IMR-90 (cell line): ENCODE measurements around the gene MDH1B. TPM values are rescaled to one million over a fixed set of nuclear protein-coding genes. Genes with fewer than 3 reads are reported as not detected.

Experiments
- ATAC-seq: fragments of 200-7000 bp; cut with Tn5 transposase; 2 replicates; pipeline ENCODE4 v1.9.1; 2020; ENCODE audit warnings: low read depth, mild to moderate bottlenecking, moderate library complexity
- BruUV-seq: library from RNA; stranded (reverse); fragments of 400-500 nt; replicated peaks from 2 replicates; lab custom pipeline; 2021; lab: Mats Ljungman, UMichigan
- CTCF ChIA-PET: fragments of 300-600 bp; formaldehyde crosslinking; extraction: SDS; loops from one replicate; lab custom pipeline; 2021; ENCODE audit warnings: antibody characterized with exemption; lab: Yijun Ruan, JAX
- POLR2A ChIA-PET: fragments of 300-600 bp; sonication (Branson Sonifier 250); formaldehyde crosslinking; loops from one replicate; lab custom pipeline; 2022; ENCODE audit warnings: antibody characterized with exemption; ENCODE audit not compliant: unreplicated experiment; lab: Charles Lee
- DNase-seq: peaks from one replicate; pipeline ENCODE4 v3.0.0; 2013
- H2AFZ ChIP-seq: replicated peaks from 2 replicates; pipeline ENCODE3; 2013; ENCODE audit warnings: low read length, mild to moderate bottlenecking; ENCODE audit not compliant: poor library complexity
- H2AK5ac ChIP-seq: 2 replicates; pipeline ENCODE4 v1.6.1; 2013; ENCODE audit warnings: low read depth, low read length, inconsistent platforms
- H2AK9ac ChIP-seq: replicated peaks from 2 replicates; pipeline ENCODE3; 2013; ENCODE audit warnings: mild to moderate bottlenecking, low read depth, low read length, moderate library complexity; ENCODE audit not compliant: poor library complexity
- H2BK120ac ChIP-seq: 2 replicates; pipeline ENCODE4 v1.6.1; 2013; ENCODE audit warnings: low read depth, low read length, inconsistent platforms
- H2BK15ac ChIP-seq: 3 replicates; pipeline ENCODE4 v1.6.1; 2013; ENCODE audit warnings: low read depth, low read length, inconsistent platforms
- H2BK20ac ChIP-seq: 2 replicates; pipeline ENCODE4 v1.6.1; 2013; ENCODE audit warnings: low read depth, mild to moderate bottlenecking, inconsistent platforms, low read length, moderate library complexity
- H2BK5ac ChIP-seq: 2 replicates; pipeline ENCODE4 v1.6.1; 2013; ENCODE audit warnings: mild to moderate bottlenecking, low read depth, low read length, inconsistent platforms; ENCODE audit not compliant: poor library complexity, severe bottlenecking
- H3K14ac ChIP-seq: replicated peaks from 2 replicates; pipeline ENCODE4 v1.6.1; 2013; ENCODE audit warnings: low read depth, low read length, inconsistent platforms
- H3K18ac ChIP-seq: 2 replicates; pipeline ENCODE4 v1.6.1; 2013; ENCODE audit warnings: low read depth, low read length, control low read depth
- H3K23ac ChIP-seq: 2 replicates; pipeline ENCODE4 v1.6.1; 2013; ENCODE audit warnings: low read depth, low read length, inconsistent platforms
- H3K27ac ChIP-seq: 2 replicates; pipeline ENCODE4 v1.5.1; 2013; ENCODE audit warnings: mild to moderate bottlenecking, control low read depth, low read length; ENCODE audit not compliant: insufficient read depth
- H3K27me3 ChIP-seq: 2 replicates; pipeline ENCODE4 v1.6.1; 2013; ENCODE audit warnings: low read length; ENCODE audit not compliant: control insufficient read depth, insufficient read depth
- H3K36me3 ChIP-seq: 2 replicates; pipeline ENCODE4 v1.6.1; 2013; ENCODE audit warnings: low read length, mixed read lengths; ENCODE audit not compliant: control insufficient read depth, insufficient read depth
- H3K4ac ChIP-seq: 2 replicates; pipeline ENCODE4 v1.6.1; 2013; ENCODE audit warnings: low read depth, low read length, inconsistent platforms
- H3K4me1 ChIP-seq: 2 replicates; pipeline ENCODE4 v1.6.1; 2013; ENCODE audit warnings: low read length, mixed read lengths; ENCODE audit not compliant: control insufficient read depth, insufficient read depth
- H3K4me2 ChIP-seq: 2 replicates; pipeline ENCODE4 v1.6.1; 2013; ENCODE audit warnings: low read depth, mild to moderate bottlenecking, control low read depth, low read length, moderate library complexity
- H3K4me3 ChIP-seq: 2 replicates; pipeline ENCODE4 v1.5.1; 2013; ENCODE audit warnings: low read depth, mild to moderate bottlenecking, control low read depth, low read length, moderate library complexity; ENCODE audit not compliant: insufficient read depth
- H3K56ac ChIP-seq: 2 replicates; pipeline ENCODE4 v1.6.1; 2013; ENCODE audit warnings: low read length, inconsistent platforms; ENCODE audit not compliant: insufficient read depth; ENCODE audit errors: extremely low read depth
- H3K79me1 ChIP-seq, 2 experiments: 2 replicates each; pipeline ENCODE4 v1.6.1; 2013; ENCODE audit warnings: low read length in 2 of 2, inconsistent platforms in 1 of 2, low read depth in 1 of 2
- H3K9ac ChIP-seq: 2 replicates; pipeline ENCODE4 v1.6.1; 2013; ENCODE audit warnings: low read depth, low read length, control low read depth
- H3K9me1 ChIP-seq: 2 replicates; pipeline ENCODE4 v1.6.1; 2013; ENCODE audit warnings: low read length, inconsistent platforms; ENCODE audit not compliant: insufficient read depth
- H3K9me3 ChIP-seq: 2 replicates; pipeline ENCODE4 v1.6.1; 2013; ENCODE audit warnings: low read length; ENCODE audit not compliant: control insufficient read depth, insufficient read depth
- H4K20me1 ChIP-seq: 2 replicates; pipeline ENCODE4 v1.6.1; 2013; ENCODE audit warnings: low read length, inconsistent platforms; ENCODE audit not compliant: insufficient read depth
- H4K5ac ChIP-seq: 2 replicates; pipeline ENCODE4 v1.6.1; 2013; ENCODE audit warnings: mild to moderate bottlenecking, low read depth, low read length, control low read depth
- H4K8ac ChIP-seq, 2 experiments: 2 replicates each; pipeline ENCODE4 v1.6.1; 2013; ENCODE audit warnings: low read depth in 2 of 2, low read length in 2 of 2, control low read depth in 1 of 2, inconsistent platforms in 1 of 2
- H4K91ac ChIP-seq: 2 replicates; pipeline ENCODE4 v1.6.1; 2013; ENCODE audit warnings: low read depth, low read length, inconsistent platforms; ENCODE audit not compliant: insufficient read depth
- CEBPB ChIP-seq: IDR thresholded peaks from 2 replicates; pipeline ENCODE4 v1.6.1; 2012; ENCODE audit warnings: low read depth, low read length, improper control_type of control experiment
- MAZ ChIP-seq: IDR thresholded peaks from 2 replicates; pipeline ENCODE4 v1.6.1; 2012; ENCODE audit warnings: low read depth, mild to moderate bottlenecking, low read length, improper control_type of control experiment, moderate library complexity, borderline replicate concordance
- MXI1 ChIP-seq: IDR thresholded peaks from 2 replicates; pipeline ENCODE4 v1.6.1; 2012; ENCODE audit warnings: low read depth, mild to moderate bottlenecking, low read length, moderate library complexity, borderline replicate concordance
- NFE2L2 ChIP-seq: fragments of 150-350 bp; IDR thresholded peaks from 2 replicates; pipeline ENCODE4 v1.6.1; 2016; ENCODE audit warnings: low read depth, mild to moderate bottlenecking, low read length
- POLR2A ChIP-seq: IDR thresholded peaks from 2 replicates; pipeline ENCODE4 v1.6.1; 2012; ENCODE audit warnings: mild to moderate bottlenecking, low read depth, low read length
- RAD21 ChIP-seq: IDR thresholded peaks from 2 replicates; pipeline ENCODE4 v1.6.1; 2012; ENCODE audit warnings: low read length, improper control_type of control experiment
- RCOR1 ChIP-seq: IDR thresholded peaks from 2 replicates; pipeline ENCODE4 v1.6.1; 2012; ENCODE audit warnings: mild to moderate bottlenecking, low read length, improper control_type of control experiment; ENCODE audit not compliant: insufficient replicate concordance
- RFX5 ChIP-seq: IDR thresholded peaks from 2 replicates; pipeline ENCODE4 v1.8.0; 2012; ENCODE audit warnings: low read depth, mild to moderate bottlenecking, low read length, moderate library complexity
- SMC3 ChIP-seq: fragments of 150-350 bp; IDR thresholded peaks from 2 replicates; pipeline ENCODE4 v1.6.1; 2016; ENCODE audit warnings: low read depth, mild to moderate bottlenecking, antibody characterized with exemption, low read length, moderate library complexity
- USF2 ChIP-seq: fragments of 150-350 bp; IDR thresholded peaks from 2 replicates; pipeline ENCODE4 v1.6.1; 2017; ENCODE audit warnings: mild to moderate bottlenecking, antibody characterized with exemption, low read length, low read depth
- WGBS, 2 experiments: methylation state at CpG; one replicate each; pipeline versions ENCODE4 v1.1.5 to v1.1.7; 2013; ENCODE audit warnings: missing lambda C conversion rate in 2 of 2; ENCODE audit not compliant: insufficient read length in 1 of 2; ENCODE audit errors: extremely low coverage in 2 of 2; 5-methylcytosine and 5-hydroxymethylcytosine counted together
- dilution Hi-C: fragments of 300-500 bp; cut with HindIII; formaldehyde crosslinking; loops from one replicate; pipeline ENCODE4 v1.14.3; 2018; ENCODE audit warnings: low sequenced_read_pairs; ENCODE audit not compliant: unreplicated experiment
- in situ Hi-C: fragments of 300-500 bp; cut with MboI; formaldehyde crosslinking; loops from 3 replicates; pipeline ENCODE4 v1.14.3; 2019; ENCODE audit warnings: low sequenced_read_pairs, inconsistent platforms, mixed read lengths
- intact Hi-C: fragments of 100-400 bp; cut with micrococcal nuclease; formaldehyde crosslinking; loops from 2 replicates; pipeline ENCODE4 v1.10.0; 2022
- polyA plus RNA-seq, 3 experiments: library from polyadenylated mRNA; depleted of rRNA; stranded (reverse); fragments of >200 nt; gene quantifications; 2 replicates each; pipeline ENCODE4 v1.2.3, GENCODE V29; 2012; ENCODE audit warnings: low replicate concordance in 1 of 3
- total RNA-seq: library from RNA; depleted of rRNA; stranded (reverse); fragments of >200 nt; gene quantifications from 2 replicates; pipeline ENCODE4 v1.2.3, GENCODE V29; 2012
- TF ChIP-seq, protein P1 (sequence below): conservative IDR thresholded peaks from 2 replicates; pipeline ENCODE4 v1.5.1; 2012; ENCODE audit warnings: mild to moderate bottlenecking, low read depth, low read length, improper control_type of control experiment

The MDH1B gene
- total and polyA plus RNA-seq, 2 of the 4 experiments (the other 2 are of a cell fraction), result 0.38 to 0.54 TPM

DNA sequence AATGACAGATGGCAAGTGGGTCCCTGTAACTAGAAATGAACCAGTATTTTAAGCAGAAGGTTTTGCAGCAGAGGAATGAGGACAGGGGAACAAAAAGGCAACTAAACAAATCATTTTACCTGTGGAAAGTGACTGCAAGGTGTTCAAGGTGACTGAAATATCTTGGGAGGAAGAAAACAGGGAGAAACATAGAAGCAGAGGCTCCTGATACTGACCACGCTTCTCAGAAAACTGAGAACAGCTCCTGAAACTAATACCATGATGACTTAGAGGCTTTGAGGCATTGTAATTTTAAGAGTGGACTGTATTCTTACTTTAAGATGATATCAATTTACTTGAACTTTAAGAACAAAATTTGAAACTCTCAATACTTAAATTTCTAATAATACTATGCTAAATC is 46.8 kb downstream of the MDH1B start, which contains the start of gene DYTN:
DYTN (minus strand) TSS at position 101 of the 400 bp plus-strand sequence. CDS start 117 bp downstream, outside the sequence.
- in situ Hi-C loops, result no loop called here
- no peak within 1 kb of the TSS for H3K9ac ChIP-seq
- H3K27me3 ChIP-seq, result no peaks in the 10 kb centered on the region
- no peak within 1 kb of the TSS for H3K56ac ChIP-seq
- BruUV-seq, result no TSS peak
- DNase-seq (no peak), ATAC-seq (no peak)
- H2AK9ac ChIP-seq, result no peak within 1 kb of the TSS
- no peak within 1 kb of the TSS for H3K4ac ChIP-seq
- no peak within 1 kb of the TSS for H4K91ac ChIP-seq
- dilution Hi-C loops, result no loop called here
- H4K5ac ChIP-seq, result no peak within 1 kb of the TSS
- no peaks in the 10 kb centered on the region for H4K20me1 ChIP-seq
- TF ChIP-seq SMC3 (no peak), USF2 (no peak), RFX5 (no peak), RAD21 (no peak), NFE2L2 (no peak), MAZ (no peak), POLR2A (no peak), MXI1 (no peak), CEBPB (no peak), RCOR1 (no peak)
- TF ChIP-seq, protein P1, sequence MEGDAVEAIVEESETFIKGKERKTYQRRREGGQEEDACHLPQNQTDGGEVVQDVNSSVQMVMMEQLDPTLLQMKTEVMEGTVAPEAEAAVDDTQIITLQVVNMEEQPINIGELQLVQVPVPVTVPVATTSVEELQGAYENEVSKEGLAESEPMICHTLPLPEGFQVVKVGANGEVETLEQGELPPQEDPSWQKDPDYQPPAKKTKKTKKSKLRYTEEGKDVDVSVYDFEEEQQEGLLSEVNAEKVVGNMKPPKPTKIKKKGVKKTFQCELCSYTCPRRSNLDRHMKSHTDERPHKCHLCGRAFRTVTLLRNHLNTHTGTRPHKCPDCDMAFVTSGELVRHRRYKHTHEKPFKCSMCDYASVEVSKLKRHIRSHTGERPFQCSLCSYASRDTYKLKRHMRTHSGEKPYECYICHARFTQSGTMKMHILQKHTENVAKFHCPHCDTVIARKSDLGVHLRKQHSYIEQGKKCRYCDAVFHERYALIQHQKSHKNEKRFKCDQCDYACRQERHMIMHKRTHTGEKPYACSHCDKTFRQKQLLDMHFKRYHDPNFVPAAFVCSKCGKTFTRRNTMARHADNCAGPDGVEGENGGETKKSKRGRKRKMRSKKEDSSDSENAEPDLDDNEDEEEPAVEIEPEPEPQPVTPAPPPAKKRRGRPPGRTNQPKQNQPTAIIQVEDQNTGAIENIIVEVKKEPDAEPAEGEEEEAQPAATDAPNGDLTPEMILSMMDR, result no peak
- H2AFZ ChIP-seq, result no peak within 1 kb of the TSS
- ChIA-PET POLR2A (no interaction called here), CTCF (no interaction called here)
- H3K79me1 ChIP-seq, result no peaks in the 10 kb centered on the region
- no peak within 1 kb of the TSS for H3K18ac ChIP-seq
- WGBS, 2 experiments, result no CpG with 5 or more reads among the region's 1 CpG
- no peak within 1 kb of the TSS for H3K4me3 ChIP-seq
- H3K4me1 ChIP-seq, result no peaks in the 10 kb centered on the region
- H3K27ac ChIP-seq, result no peak within 1 kb of the TSS
- no peak within 1 kb of the TSS for H2BK20ac ChIP-seq
- H3K9me3 ChIP-seq, result no peaks in the 10 kb centered on the region
- no peaks in the 10 kb centered on the region for H3K9me1 ChIP-seq
- no peak within 1 kb of the TSS for H2AK5ac ChIP-seq
- no peak within 1 kb of the TSS for H2BK15ac ChIP-seq
- no peak within 1 kb of the TSS for H2BK5ac ChIP-seq
- no peak within 1 kb of the TSS for H4K8ac ChIP-seq
- no peak within 1 kb of the TSS for H3K14ac ChIP-seq
- no peak within 1 kb of the TSS for H3K23ac ChIP-seq
- H2BK120ac ChIP-seq, result no peak within 1 kb of the TSS
- intact Hi-C loops, result no loop called here
- H3K36me3 ChIP-seq, result no peaks in the 10 kb centered on the region
- H3K4me2 ChIP-seq, result no peak within 1 kb of the TSS
